Pericardium fibroblast (primary cell): ENCODE measurements around the gene GAMT. TPM values are rescaled to one million over a fixed set of nuclear protein-coding genes. Genes with fewer than 3 reads are reported as not detected.

Experiments used
- total RNA-seq: library from RNA; depleted of rRNA; stranded (reverse); fragments of >200 nt; gene quantifications from 2 replicates; pipeline ENCODE4 v1.2.3, GENCODE V29; 2015

The GAMT gene
- total RNA-seq: 52.0 and 87.9 TPM in 2 replicates

GRCh38 chr19:1401138-1401888, at the start of gene GAMT:
GAMT (minus strand) TSS chr19:1401542; CDS start chr19:1401476, 66 bp downstream.

GRCh38 chr19:1449467-1450442, 48.4 kb upstream of the GAMT start, which contains the start of gene APC2:
APC2 (plus strand) TSS chr19:1450121; CDS start chr19:1453002, 2,881 bp downstream.

GRCh38 chr19:1438035-1438932, 36.9 kb upstream of the GAMT start, which contains the start of gene RPS15:
RPS15 (plus strand) TSS chr19:1438396; CDS start chr19:1438426, 30 bp downstream.

GRCh38 chr19:1407528-1408299, 6.4 kb upstream of the GAMT start, which contains the start of gene DAZAP1:
DAZAP1 (plus strand) TSS chr19:1407586; CDS start chr19:1407774, 188 bp downstream.

GRCh38 chr19:1383312-1384084, 17.8 kb downstream of the GAMT start, which contains the start of gene NDUFS7:
NDUFS7 (plus strand) TSS chr19:1383907; CDS start chr19:1383927, 20 bp downstream.

Other genes starting within 250 kb of the GAMT start
- gene SBNO2, start 227.3 kb downstream of the GAMT start, total RNA-seq: 35.7 and 47.0 TPM in 2 replicates
- gene STK11, start 195.8 kb downstream of the GAMT start, total RNA-seq: 51.6 and 71.1 TPM in 2 replicates
- gene CBARP, start 163.5 kb downstream of the GAMT start, total RNA-seq: 3.3 and 5.3 TPM in 2 replicates
- gene ATP5F1D, start 159.8 kb downstream of the GAMT start, total RNA-seq: 86.9 and 99.1 TPM in 2 replicates
- 30.0 and 35.2 TPM in 2 replicates for gene MIDN, start 153.0 kb downstream of the GAMT start, total RNA-seq
- 265 and 266 TPM in 2 replicates for gene CIRBP, start 132.2 kb downstream of the GAMT start, total RNA-seq
- 68.3 and 69.5 TPM in 2 replicates for gene FAM174C, start 126.0 kb downstream of the GAMT start, total RNA-seq
- gene EFNA2, start 115.7 kb downstream of the GAMT start, total RNA-seq: not detected in 2 replicates
- gene NDUFS7, start 17.6 kb downstream of the GAMT start, total RNA-seq: 74.5 and 93.4 TPM in 2 replicates
- gene DAZAP1, start 6.0 kb upstream of the GAMT start, total RNA-seq: 34.8 and 39.7 TPM in 2 replicates
- gene RPS15, start 36.9 kb upstream of the GAMT start, total RNA-seq: 2,046 and 3,043 TPM in 2 replicates
- gene APC2, start 48.6 kb upstream of the GAMT start, total RNA-seq: 0.12 and 0.26 TPM in 2 replicates
- gene C19orf25, start 77.7 kb upstream of the GAMT start, total RNA-seq: 33.8 and 60.8 TPM in 2 replicates
- gene PCSK4, start 88.8 kb upstream of the GAMT start, total RNA-seq: 0.12 and 1.0 TPM in 2 replicates
- 6.1 and 12.4 TPM in 2 replicates for gene REEP6, start 89.6 kb upstream of the GAMT start, total RNA-seq
- gene ADAMTSL5, start 111.5 kb upstream of the GAMT start, total RNA-seq: 8.8 and 14.8 TPM in 2 replicates
- not detected in 2 replicates for gene PLK5, start 122.5 kb upstream of the GAMT start, total RNA-seq
- 40.6 and 46.9 TPM in 2 replicates for gene MEX3D, start 166.8 kb upstream of the GAMT start, total RNA-seq
- 106 and 111 TPM in 2 replicates for gene MBD3, start 191.3 kb upstream of the GAMT start, total RNA-seq
- 75.7 and 111 TPM in 2 replicates for gene UQCR11, start 203.9 kb upstream of the GAMT start, total RNA-seq